Endothelial cell of umbilical vein (primary cell): Measurements from ENCODE around the gene BMPR1A. TPM values are rescaled to one million over a fixed set of nuclear protein-coding genes. Genes with fewer than 3 reads are reported as not detected.

Experiments used
- BruUV-seq: library from RNA; stranded (reverse); fragments of 400-500 nt; replicated peaks from 2 replicates; lab custom pipeline; 2021; lab: Mats Ljungman, UMichigan
- CTCF ChIA-PET: fragments of 300-600, 350-600 bp; sonication (Branson Sonifier 250); formaldehyde crosslinking; loops from one replicate; lab custom pipeline; 2021; ENCODE audit warnings: antibody characterized with exemption, inconsistent platforms; lab: Charles Lee
- POLR2A ChIA-PET: fragments of 300-600, 350-600 bp; sonication (Branson Sonifier 250); formaldehyde crosslinking; loops from one replicate; lab custom pipeline; 2021; ENCODE audit warnings: antibody characterized with exemption, inconsistent platforms; lab: Charles Lee
- DNase-seq: peaks from one replicate; pipeline ENCODE4 v3.0.0-alpha.2; 2011; ENCODE audit warnings: low read depth, low spot score
- FAIRE-seq: peaks from 2 replicates; lab custom pipeline; 2011; peaks lifted over from hg19 to GRCh38; lab: Jason Lieb, UNC
- H2AFZ ChIP-seq: 2 replicates; pipeline ENCODE4 v1.6.0; 2012; ENCODE audit warnings: low read depth, low read length, control low read depth, inconsistent platforms
- H3K27ac ChIP-seq: 2 replicates; pipeline ENCODE4 v1.5.1; 2011; ENCODE audit warnings: low read depth, mild to moderate bottlenecking, control low read depth, low read length, moderate library complexity; ENCODE audit not compliant: insufficient read depth
- H3K27me3 ChIP-seq, 2 experiments: 2 replicates each; pipeline versions ENCODE4 v1.6.0 to v1.6.1; 2011; ENCODE audit warnings: low read length in 2 of 2, mixed read lengths in 1 of 2; ENCODE audit not compliant: control insufficient read depth in 2 of 2, insufficient read depth in 2 of 2
- H3K36me3 ChIP-seq, 2 experiments: 2 replicates in 1 of 2; 3 replicates in 1 of 2; pipeline ENCODE4 v1.5.1; 2011; ENCODE audit warnings: low read length in 2 of 2, mild to moderate bottlenecking in 1 of 2, moderate library complexity in 1 of 2; ENCODE audit not compliant: control insufficient read depth in 2 of 2, insufficient read depth in 2 of 2; ENCODE audit errors: extremely low read depth in 1 of 2
- H3K4me1 ChIP-seq: 3 replicates; pipeline ENCODE4 v1.5.1; 2011; ENCODE audit warnings: mild to moderate bottlenecking, low read length; ENCODE audit not compliant: control insufficient read depth, insufficient read depth; ENCODE audit errors: extremely low read depth
- H3K4me2 ChIP-seq: 2 replicates; pipeline ENCODE4 v1.6.1; 2011; ENCODE audit warnings: low read length, control low read depth, mixed read lengths; ENCODE audit not compliant: insufficient read depth
- H3K4me3 ChIP-seq, 3 experiments: fragments of 200-600 bp in 1 of 3; sonication (generic), shearing (Covaris generic) in 1 of 3; replicated peaks in 1 of 3; 2 replicates each; pipeline ENCODE4 v1.5.1; 2011 to 2016; ENCODE audit warnings: control low read depth in 3 of 3, low read length in 3 of 3, mild to moderate bottlenecking in 2 of 3, inconsistent platforms in 1 of 3, low read depth in 1 of 3, moderate library complexity in 1 of 3; ENCODE audit not compliant: insufficient read depth in 1 of 3
- H3K79me2 ChIP-seq: 2 replicates; pipeline ENCODE4 v1.6.0; 2012; ENCODE audit warnings: low read length, inconsistent platforms; ENCODE audit not compliant: control insufficient read depth, insufficient read depth
- H3K9ac ChIP-seq: replicated peaks from 2 replicates; pipeline ENCODE3; 2011; ENCODE audit warnings: low read length, control low read depth; ENCODE audit not compliant: insufficient read depth; ENCODE audit errors: extremely low read depth
- H3K9me1 ChIP-seq: replicated peaks from 3 replicates; pipeline ENCODE4 v1.6.0; 2011; ENCODE audit warnings: mild to moderate bottlenecking, low read length; ENCODE audit not compliant: control insufficient read depth, insufficient read depth; ENCODE audit errors: extremely low read depth
- H3K9me3 ChIP-seq: replicated peaks from 2 replicates; pipeline ENCODE4 v1.5.1; 2012; ENCODE audit warnings: low read length, inconsistent platforms; ENCODE audit not compliant: control insufficient read depth, insufficient read depth
- H4K20me1 ChIP-seq: replicated peaks from 2 replicates; pipeline ENCODE3; 2011; ENCODE audit warnings: mild to moderate bottlenecking, low read length; ENCODE audit not compliant: control insufficient read depth, insufficient read depth; ENCODE audit errors: extremely low read depth
- EZH2 ChIP-seq: IDR thresholded peaks from 2 replicates; pipeline ENCODE4 v1.6.1; 2012; ENCODE audit warnings: borderline replicate concordance, low read depth, mild to moderate bottlenecking, moderate library complexity, low read length, inconsistent platforms; ENCODE audit not compliant: severe bottlenecking
- FOS ChIP-seq: IDR thresholded peaks from 2 replicates; pipeline ENCODE4 v1.6.1; 2011; ENCODE audit warnings: mild to moderate bottlenecking, low read length, moderate library complexity, borderline replicate concordance; ENCODE audit not compliant: insufficient read depth
- GATA2 ChIP-seq: IDR thresholded peaks from 2 replicates; pipeline ENCODE4 v1.7.0; 2011; ENCODE audit warnings: low read depth, mild to moderate bottlenecking, moderate library complexity, mixed read lengths, low read length; ENCODE audit not compliant: insufficient read length, insufficient read depth
- JUN ChIP-seq: IDR thresholded peaks from 2 replicates; pipeline ENCODE4 v1.6.1; 2011; ENCODE audit warnings: borderline replicate concordance, low read depth; ENCODE audit not compliant: insufficient read length, insufficient read depth
- MYC ChIP-seq: IDR thresholded peaks from one replicate; pipeline ENCODE4 v1.6.1; 2011; ENCODE audit warnings: mild to moderate bottlenecking, low read depth, low read length
- POLR2A ChIP-seq: IDR thresholded peaks from 2 replicates; pipeline ENCODE4 v1.6.1; 2012; ENCODE audit warnings: low read depth, mild to moderate bottlenecking, control low read depth, low read length
- POLR2AphosphoS5 ChIP-seq: IDR thresholded peaks from 2 replicates; pipeline ENCODE4 v1.6.1; 2012; ENCODE audit warnings: low read depth, mild to moderate bottlenecking, control low read depth, low read length, moderate library complexity; ENCODE audit not compliant: insufficient read depth
- dilution Hi-C: fragments of 300-500 bp; cut with MboI; formaldehyde crosslinking; loops from one replicate; pipeline ENCODE4 v1.15.0; 2019; ENCODE audit warnings: low sequenced_read_pairs; ENCODE audit not compliant: extremely low pct_ligation_motif_present
- intact Hi-C: fragments of 100-400 bp; cut with micrococcal nuclease; formaldehyde crosslinking; loops from one replicate; pipeline ENCODE4 v1.10.0; 2022
- polyA plus RNA-seq, 4 experiments: library from polyadenylated mRNA; depleted of rRNA in 3 of 4; stranded (reverse) in 3 of 4; unstranded in 1 of 4; fragments of >200 nt; gene quantifications; 2 replicates each; pipeline versions ENCODE4 v1.2.1 to v1.2.3, GENCODE V29; 2011 to 2012; ENCODE audit warnings: missing spikeins in 1 of 4
- total RNA-seq: library from RNA; stranded (reverse); gene quantifications from 2 replicates; pipeline ENCODE4 v1.2.3, GENCODE V29; 2021
- TF ChIP-seq, protein P1 (sequence below), 2 donors: IDR thresholded peaks; 1 replicate in 1 of 2; 2 replicates in 1 of 2; pipeline ENCODE4 v1.5.1; 2011; ENCODE audit warnings: low read length in 2 of 2, mild to moderate bottlenecking in 2 of 2, moderate library complexity in 2 of 2, control low read depth in 1 of 2, inconsistent platforms in 1 of 2, low read depth in 1 of 2; ENCODE audit not compliant: insufficient read depth in 1 of 2; ENCODE audit errors: extremely low read depth in 1 of 2
- TF ChIP-seq, protein P2 (sequence below): IDR thresholded peaks from 2 replicates; pipeline ENCODE4 v1.6.1; 2011; ENCODE audit not compliant: insufficient read depth, insufficient read length

BMPR1A gene
- total and polyA plus RNA-seq, 2 donors (not counting 3 experiments of a cell fraction or from before 2014, with no cell fraction given): not detected

DNA sequence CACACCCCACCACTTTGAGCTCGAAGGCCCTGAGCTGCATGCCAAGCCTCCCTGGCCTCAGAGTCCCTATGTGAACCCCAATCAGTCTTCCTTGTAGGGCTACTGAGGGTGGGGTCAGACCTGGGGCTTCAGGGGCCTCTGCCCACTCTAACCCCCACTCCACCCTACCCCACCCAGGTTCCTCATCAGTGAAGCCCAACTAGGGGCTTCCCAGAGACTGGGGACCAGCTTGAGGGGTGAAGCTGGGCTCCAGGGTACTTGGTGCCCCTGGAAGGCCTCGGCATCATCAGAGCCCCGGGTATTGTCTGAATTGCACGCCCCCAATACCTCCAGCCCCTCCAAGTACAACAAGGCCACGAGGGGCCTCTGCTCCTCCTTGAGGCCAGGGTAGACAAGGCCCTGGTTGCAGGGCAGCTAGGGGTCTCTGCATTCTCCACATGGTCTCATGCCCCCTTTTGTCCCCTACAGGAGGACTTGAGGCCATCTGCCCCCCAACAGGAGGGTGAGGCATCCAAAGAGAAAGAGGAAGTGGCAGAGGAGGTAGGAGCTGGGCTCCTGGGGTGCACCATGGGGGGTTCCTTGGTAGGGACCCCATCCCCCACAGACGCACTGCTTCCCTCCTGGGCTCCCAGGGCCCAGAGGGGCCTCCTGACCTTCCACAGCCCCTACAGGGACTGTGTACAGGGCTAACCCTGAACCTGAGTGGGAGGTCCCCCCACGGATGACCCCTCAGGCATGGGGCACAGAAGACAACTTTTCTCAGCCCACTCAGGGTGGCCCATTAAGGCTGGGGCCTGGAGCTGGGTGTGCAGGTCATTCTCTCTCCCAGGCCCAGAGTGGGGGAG is 205.9 kb downstream of the BMPR1A start:
- H3K27ac ChIP-seq: no peak overlapping the region
- TF ChIP-seq FOS (no peak), GATA2 (no peak), MYC (no peak), POLR2AphosphoS5 (no peak), EZH2 (no peak), POLR2A (no peak), JUN (no peak)
- TF ChIP-seq, protein P1, sequence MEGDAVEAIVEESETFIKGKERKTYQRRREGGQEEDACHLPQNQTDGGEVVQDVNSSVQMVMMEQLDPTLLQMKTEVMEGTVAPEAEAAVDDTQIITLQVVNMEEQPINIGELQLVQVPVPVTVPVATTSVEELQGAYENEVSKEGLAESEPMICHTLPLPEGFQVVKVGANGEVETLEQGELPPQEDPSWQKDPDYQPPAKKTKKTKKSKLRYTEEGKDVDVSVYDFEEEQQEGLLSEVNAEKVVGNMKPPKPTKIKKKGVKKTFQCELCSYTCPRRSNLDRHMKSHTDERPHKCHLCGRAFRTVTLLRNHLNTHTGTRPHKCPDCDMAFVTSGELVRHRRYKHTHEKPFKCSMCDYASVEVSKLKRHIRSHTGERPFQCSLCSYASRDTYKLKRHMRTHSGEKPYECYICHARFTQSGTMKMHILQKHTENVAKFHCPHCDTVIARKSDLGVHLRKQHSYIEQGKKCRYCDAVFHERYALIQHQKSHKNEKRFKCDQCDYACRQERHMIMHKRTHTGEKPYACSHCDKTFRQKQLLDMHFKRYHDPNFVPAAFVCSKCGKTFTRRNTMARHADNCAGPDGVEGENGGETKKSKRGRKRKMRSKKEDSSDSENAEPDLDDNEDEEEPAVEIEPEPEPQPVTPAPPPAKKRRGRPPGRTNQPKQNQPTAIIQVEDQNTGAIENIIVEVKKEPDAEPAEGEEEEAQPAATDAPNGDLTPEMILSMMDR (IDR thresholded peaks at IDR 0.05; ENCODE audit: extremely low read depth in 1 of 2, insufficient read depth in 1 of 2, low read depth in 1 of 2, low read length in 2 of 2): no peak
- TF ChIP-seq, protein P2, sequence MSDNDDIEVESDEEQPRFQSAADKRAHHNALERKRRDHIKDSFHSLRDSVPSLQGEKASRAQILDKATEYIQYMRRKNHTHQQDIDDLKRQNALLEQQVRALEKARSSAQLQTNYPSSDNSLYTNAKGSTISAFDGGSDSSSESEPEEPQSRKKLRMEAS: no peak
- intact Hi-C loops: no loop called here
- no TSS peak for BruUV-seq
- H3K9me3 ChIP-seq: no peaks in the 10 kb centered on the region
- peaks cover 7% of the 10 kb centered on the region for H3K79me2 ChIP-seq
- H3K36me3 ChIP-seq: no peaks in the 10 kb centered on the region
- no peak overlapping the region for H3K4me2 ChIP-seq
- H3K4me1 ChIP-seq: peaks cover 43% of the 10 kb centered on the region
- no peak overlapping the region for H3K4me3 ChIP-seq
- H4K20me1 ChIP-seq: no peaks in the 10 kb centered on the region
- no peak for FAIRE-seq
- H3K27me3 ChIP-seq: no peaks in the 10 kb centered on the region
- ChIA-PET CTCF (interaction anchor here (8.5 kb wide), 1 partner anchor 20 kb away, joined by 189 read pairs; no protein-coding TSS in a partner anchor), POLR2A (no interaction called here)
- DNase-seq: no peak
- dilution Hi-C loops: no loop called here
- no peak overlapping the region for H3K9ac ChIP-seq
- H3K9me1 ChIP-seq: no peaks in the 10 kb centered on the region
- no peak overlapping the region for H2AFZ ChIP-seq
